Raji (cell line): ENCODE data around the gene NKX2-3.

Experiments used
- POLR2A ChIP-seq: IDR thresholded peaks from 2 replicates; pipeline ENCODE4 v1.6.1; 2011; ENCODE audit warnings: low read depth, low read length, control low read depth; ENCODE audit not compliant: insufficient read depth

NKX2-3 gene

GRCh38 chr10:99548041-99548530 lies 15.3 kb downstream of the NKX2-3 start:
- TF ChIP-seq POLR2A, result no peak

- TF ChIP-seq POLR2A, result no peak
Observed at GRCh38 chr10:99551158-99551557, 18.4 kb downstream of the NKX2-3 start.

- no peak for TF ChIP-seq POLR2A
Observed at GRCh38 chr10:99551616-99552015, 18.9 kb downstream of the NKX2-3 start.

GRCh38 chr10:99555371-99555770 lies 22.6 kb downstream of the NKX2-3 start:
- TF ChIP-seq POLR2A, result no peak

GRCh38 chr10:99555825-99556523 lies 23.2 kb downstream of the NKX2-3 start:
- no peak for TF ChIP-seq POLR2A

GRCh38 chr10:99557044-99557443 lies 24.3 kb downstream of the NKX2-3 start:
- no peak for TF ChIP-seq POLR2A

- no peak for TF ChIP-seq POLR2A
Observed at GRCh38 chr10:99558708-99559107, 26.0 kb downstream of the NKX2-3 start.

- TF ChIP-seq POLR2A, result no peak
Observed at GRCh38 chr10:99560277-99561126, 27.8 kb downstream of the NKX2-3 start.

GRCh38 chr10:99562631-99563030 lies 29.9 kb downstream of the NKX2-3 start:
- TF ChIP-seq POLR2A, result no peak

GRCh38 chr10:99564361-99564760 lies 31.6 kb downstream of the NKX2-3 start:
- no peak for TF ChIP-seq POLR2A

- TF ChIP-seq POLR2A, result no peak
Observed at GRCh38 chr10:99565166-99565565, 32.4 kb downstream of the NKX2-3 start.

- no peak for TF ChIP-seq POLR2A
Observed at GRCh38 chr10:99569253-99569939, 36.7 kb downstream of the NKX2-3 start.

- TF ChIP-seq POLR2A, result no peak
Observed at GRCh38 chr10:99569961-99570360, 37.2 kb downstream of the NKX2-3 start.

GRCh38 chr10:99571816-99572215 lies 39.1 kb downstream of the NKX2-3 start:
- TF ChIP-seq POLR2A, result no peak

- no peak for TF ChIP-seq POLR2A
Observed at GRCh38 chr10:99573790-99574189, 41.0 kb downstream of the NKX2-3 start.
